Hepatocyte (in vitro differentiated cells): ENCODE results near the gene MIP. TPM values are rescaled to one million over a fixed set of nuclear protein-coding genes. Genes with fewer than 3 reads are reported as not detected.

Experiments used
- DNase-seq: peaks from one replicate; pipeline ENCODE4 v3.0.0-alpha.2; 2016; ENCODE audit warnings: low spot score
- H2AFZ ChIP-seq: fragments of 200-600 bp; sonication (generic); 2 replicates; pipeline ENCODE4 v1.6.0; 2016; ENCODE audit warnings: antibody characterized with exemption, mild to moderate bottlenecking
- H3K27ac ChIP-seq: fragments of 200-600 bp; sonication (generic); 2 replicates; pipeline ENCODE4 v1.5.1; 2016; ENCODE audit warnings: mild to moderate bottlenecking
- H3K27me3 ChIP-seq: fragments of 200-600 bp; sonication (generic); 2 replicates; pipeline ENCODE4 v1.6.1; 2016
- H3K36me3 ChIP-seq: fragments of 200-600 bp; sonication (generic); replicated peaks from 2 replicates; pipeline ENCODE4 v1.5.1; 2016; ENCODE audit warnings: low read depth; ENCODE audit not compliant: insufficient read depth
- H3K4me1 ChIP-seq: fragments of 200-600 bp; sonication (generic); 2 replicates; pipeline ENCODE4 v1.5.1; 2016; ENCODE audit warnings: mild to moderate bottlenecking, moderate library complexity; ENCODE audit not compliant: insufficient read depth
- H3K4me2 ChIP-seq: fragments of 200-600 bp; sonication (generic); 2 replicates; pipeline ENCODE4 v1.6.0; 2016
- H3K4me3 ChIP-seq: fragments of 200-600 bp; sonication (generic); 2 replicates; pipeline ENCODE4 v1.5.1; 2016; ENCODE audit warnings: mild to moderate bottlenecking
- H3K79me2 ChIP-seq: fragments of 200-600 bp; sonication (generic); 2 replicates; pipeline ENCODE4 v1.6.0; 2017; ENCODE audit warnings: mild to moderate bottlenecking
- H3K9me2 ChIP-seq: fragments of 200-600 bp; sonication (generic); replicated peaks from 2 replicates; pipeline ENCODE4 v1.6.0; 2017; ENCODE audit warnings: mild to moderate bottlenecking; ENCODE audit not compliant: insufficient read depth
- H3K9me3 ChIP-seq: fragments of 200-600 bp; sonication (generic); 2 replicates; pipeline ENCODE4 v1.5.1; 2016; ENCODE audit warnings: low read depth, mild to moderate bottlenecking
- H4K20me1 ChIP-seq: fragments of 200-600 bp; sonication (generic); 2 replicates; pipeline ENCODE4 v1.6.0; 2016; ENCODE audit warnings: mild to moderate bottlenecking; ENCODE audit not compliant: insufficient read depth, poor library complexity, severe bottlenecking
- EZH2 ChIP-seq: fragments of 200-600 bp; sonication (generic); IDR thresholded peaks from 2 replicates; pipeline ENCODE4 v1.6.1; 2016; ENCODE audit warnings: antibody characterized with exemption, mild to moderate bottlenecking, borderline replicate concordance
- EZH2phosphoT487 ChIP-seq: fragments of 200-600 bp; sonication (generic); IDR thresholded peaks from one replicate; pipeline ENCODE4 v1.6.1; 2018; ENCODE audit warnings: antibody characterized with exemption, mild to moderate bottlenecking, low read depth, moderate library complexity; ENCODE audit not compliant: unreplicated experiment, severe bottlenecking
- WGBS: methylation state at CpG from one replicate; pipeline ENCODE4 v1.1.6; 2016; ENCODE audit warnings: low lambda C conversion rate; ENCODE audit errors: missing lambda C conversion rate; 5-methylcytosine and 5-hydroxymethylcytosine counted together
- polyA plus RNA-seq: library from polyadenylated mRNA; unstranded; fragments of >200 nt; fragmentation: Nextera tagmentation; extraction: Ambion mirVana; gene quantifications from 2 replicates; pipeline ENCODE4 v1.2.1, GENCODE V29; 2016
- total RNA-seq: library from RNA; depleted of rRNA; stranded (reverse); fragments of >200 nt; gene quantifications from 2 replicates; pipeline ENCODE4 v1.2.3, GENCODE V29; 2014
- TF ChIP-seq, protein P1 (sequence below): fragments of 200-600 bp; sonication (generic); IDR thresholded peaks from 2 replicates; pipeline ENCODE4 v1.5.1; 2016; ENCODE audit warnings: antibody characterized with exemption, mild to moderate bottlenecking; ENCODE audit not compliant: poor library complexity

The MIP gene
- total and polyA plus RNA-seq, 2 experiments from 2014 or later: not detected

- no peak overlapping the region for H3K4me3 ChIP-seq
- no peaks in the 10 kb centered on the region for H3K27me3 ChIP-seq
- H3K36me3 ChIP-seq: no peaks in the 10 kb centered on the region
- no peaks in the 10 kb centered on the region for H3K4me1 ChIP-seq
- TF ChIP-seq EZH2: no peak
- no peak for TF ChIP-seq EZH2phosphoT487
- no peak for DNase-seq
- no peak overlapping the region for H3K27ac ChIP-seq
- H3K4me2 ChIP-seq: no peak overlapping the region
- H3K9me3 ChIP-seq: no peaks in the 10 kb centered on the region
- H4K20me1 ChIP-seq: no peaks in the 10 kb centered on the region
- 92% methylated on average over 11 of the region's 11 CpGs for WGBS
- H3K79me2 ChIP-seq: peaks cover 37% of the 10 kb centered on the region
- no peaks in the 10 kb centered on the region for H3K9me2 ChIP-seq
- no peak overlapping the region for H2AFZ ChIP-seq
These were observed 16.9 kb downstream of the MIP start for GRCh38 chr12:56437430-56438176.

DNA sequence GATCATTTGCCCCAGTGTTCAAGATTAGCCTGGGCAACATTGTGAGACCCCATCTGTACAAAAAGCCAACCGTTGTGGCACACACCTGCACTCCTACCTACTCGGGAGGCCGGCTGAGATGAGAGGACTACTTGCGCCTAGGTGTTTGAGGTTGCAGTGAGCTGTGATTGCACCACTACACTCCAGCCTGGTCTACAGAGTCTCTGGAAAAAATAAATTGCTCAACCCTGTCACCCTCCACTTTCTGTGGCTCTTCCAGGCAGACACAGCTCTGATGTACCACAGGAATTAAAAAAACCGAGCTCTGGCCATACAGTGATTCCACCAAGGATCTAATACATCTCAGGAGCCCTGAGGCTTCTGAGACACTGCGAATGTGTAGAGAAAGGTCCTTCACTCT lies 19.6 kb downstream of the MIP start:
- no peaks in the 10 kb centered on the region for H3K9me3 ChIP-seq
- TF ChIP-seq EZH2phosphoT487 (no peak), EZH2 (no peak)
- TF ChIP-seq, protein P1, sequence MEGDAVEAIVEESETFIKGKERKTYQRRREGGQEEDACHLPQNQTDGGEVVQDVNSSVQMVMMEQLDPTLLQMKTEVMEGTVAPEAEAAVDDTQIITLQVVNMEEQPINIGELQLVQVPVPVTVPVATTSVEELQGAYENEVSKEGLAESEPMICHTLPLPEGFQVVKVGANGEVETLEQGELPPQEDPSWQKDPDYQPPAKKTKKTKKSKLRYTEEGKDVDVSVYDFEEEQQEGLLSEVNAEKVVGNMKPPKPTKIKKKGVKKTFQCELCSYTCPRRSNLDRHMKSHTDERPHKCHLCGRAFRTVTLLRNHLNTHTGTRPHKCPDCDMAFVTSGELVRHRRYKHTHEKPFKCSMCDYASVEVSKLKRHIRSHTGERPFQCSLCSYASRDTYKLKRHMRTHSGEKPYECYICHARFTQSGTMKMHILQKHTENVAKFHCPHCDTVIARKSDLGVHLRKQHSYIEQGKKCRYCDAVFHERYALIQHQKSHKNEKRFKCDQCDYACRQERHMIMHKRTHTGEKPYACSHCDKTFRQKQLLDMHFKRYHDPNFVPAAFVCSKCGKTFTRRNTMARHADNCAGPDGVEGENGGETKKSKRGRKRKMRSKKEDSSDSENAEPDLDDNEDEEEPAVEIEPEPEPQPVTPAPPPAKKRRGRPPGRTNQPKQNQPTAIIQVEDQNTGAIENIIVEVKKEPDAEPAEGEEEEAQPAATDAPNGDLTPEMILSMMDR: no peak
- H3K4me3 ChIP-seq: no peak overlapping the region
- H3K79me2 ChIP-seq: peaks cover 24% of the 10 kb centered on the region
- H3K27ac ChIP-seq: no peak overlapping the region
- H4K20me1 ChIP-seq: no peaks in the 10 kb centered on the region
- no peak overlapping the region for H3K4me2 ChIP-seq
- no peak overlapping the region for H2AFZ ChIP-seq
- no peaks in the 10 kb centered on the region for H3K27me3 ChIP-seq
- H3K36me3 ChIP-seq: no peaks in the 10 kb centered on the region
- H3K4me1 ChIP-seq: no peaks in the 10 kb centered on the region
- WGBS: 92% methylated on average over 6 of the region's 6 CpGs
- H3K9me2 ChIP-seq: no peaks in the 10 kb centered on the region
- DNase-seq: no peak

GRCh38 chr12:56431850-56432249 lies 22.6 kb downstream of the MIP start:
- 99% methylated on average over 3 of the region's 3 CpGs for WGBS
- H3K4me3 ChIP-seq: no peak overlapping the region
- no peaks in the 10 kb centered on the region for H3K36me3 ChIP-seq
- H2AFZ ChIP-seq: no peak overlapping the region
- H4K20me1 ChIP-seq: no peaks in the 10 kb centered on the region
- no peaks in the 10 kb centered on the region for H3K9me2 ChIP-seq
- no peaks in the 10 kb centered on the region for H3K27me3 ChIP-seq
- no peak overlapping the region for H3K27ac ChIP-seq
- peaks cover 10% of the 10 kb centered on the region for H3K79me2 ChIP-seq
- TF ChIP-seq EZH2 (no peak), EZH2phosphoT487 (no peak)
- TF ChIP-seq, protein P1: no peak
- H3K9me3 ChIP-seq: no peaks in the 10 kb centered on the region
- H3K4me2 ChIP-seq: no peak overlapping the region
- H3K4me1 ChIP-seq: no peaks in the 10 kb centered on the region
- no peak for DNase-seq

GRCh38 chr12:56431288-56431687 lies 23.2 kb downstream of the MIP start:
- no peaks in the 10 kb centered on the region for H3K36me3 ChIP-seq
- DNase-seq: no peak
- TF ChIP-seq EZH2 (no peak), EZH2phosphoT487 (no peak)
- TF ChIP-seq, protein P1: no peak

More at GRCh38 chr12:56431288-56431687, 23.2 kb downstream of the MIP start:
- H2AFZ ChIP-seq: no peak overlapping the region
- no peak overlapping the region for H3K27ac ChIP-seq
- no peaks in the 10 kb centered on the region for H3K4me1 ChIP-seq
- no peaks in the 10 kb centered on the region for H3K27me3 ChIP-seq
- no peaks in the 10 kb centered on the region for H4K20me1 ChIP-seq
- H3K79me2 ChIP-seq: peaks cover 4% of the 10 kb centered on the region
- 98% methylated on average over 11 of the region's 11 CpGs for WGBS
- H3K4me3 ChIP-seq: no peak overlapping the region
- no peaks in the 10 kb centered on the region for H3K9me2 ChIP-seq
- H3K9me3 ChIP-seq: no peaks in the 10 kb centered on the region
- no peak overlapping the region for H3K4me2 ChIP-seq
